Activated effector memory CD4-positive, alpha-beta T cell treated with Interleukin-2 at 50 U/mL for 16 hours (primary cell): ENCODE data around the gene LIMS4.
"Not testable (repeated sequence)": the region's sequence is repeated elsewhere in the genome, so short reads cannot be mapped to it uniquely, and the experiment has no call there.

Experiments used
- DNase-seq: peaks from one replicate; pipeline ENCODE4 v3.0.0-alpha.2; 2020

Gene LIMS4

DNA sequence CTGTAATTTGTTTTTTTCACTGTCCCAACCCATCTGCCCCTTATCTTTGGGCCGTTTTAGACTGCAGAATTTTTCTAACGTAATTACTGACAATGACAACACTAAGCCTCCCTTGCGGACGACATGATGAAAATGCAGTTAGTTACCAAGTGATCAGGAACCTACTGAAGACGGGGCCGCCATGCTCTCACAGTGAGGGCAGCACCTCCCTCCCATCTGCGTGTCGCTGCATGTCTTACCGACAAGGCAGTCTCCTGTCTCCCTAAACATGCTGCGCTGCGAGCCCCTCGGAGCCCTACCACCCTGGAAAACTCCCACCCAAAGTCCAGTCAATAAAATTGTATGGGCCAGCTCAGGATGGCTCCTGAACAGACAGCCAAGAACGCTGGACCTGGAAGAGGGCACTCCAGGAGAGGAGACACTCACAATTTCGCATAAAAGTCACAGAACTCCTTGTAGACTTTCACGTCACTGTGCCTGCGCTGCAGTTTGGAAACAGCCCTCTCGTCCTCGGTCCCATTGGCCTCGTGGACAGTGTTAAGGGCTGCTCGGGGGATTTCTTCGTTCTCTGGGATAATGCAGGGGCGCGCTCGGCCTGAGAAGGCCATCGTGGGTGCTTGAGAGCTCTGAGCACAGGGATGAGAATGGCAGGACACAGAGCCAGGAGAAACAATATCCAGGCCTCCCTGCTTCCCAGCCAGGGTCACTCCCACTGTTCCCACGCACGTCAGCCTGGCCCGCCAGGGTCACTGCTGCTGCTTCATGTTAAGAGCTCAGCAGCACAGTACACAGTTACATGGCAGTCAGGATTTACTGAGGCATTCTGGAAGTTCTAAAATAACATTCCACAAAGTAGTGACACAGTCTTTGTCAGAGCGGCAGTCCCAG lies at the start of gene LIMS4:
LIMS4 (minus strand) TSS at position 646 of the 888 bp plus-strand sequence; CDS start at position 608, 38 bp downstream.
- DNase-seq = not testable (repeated sequence)

DNA sequence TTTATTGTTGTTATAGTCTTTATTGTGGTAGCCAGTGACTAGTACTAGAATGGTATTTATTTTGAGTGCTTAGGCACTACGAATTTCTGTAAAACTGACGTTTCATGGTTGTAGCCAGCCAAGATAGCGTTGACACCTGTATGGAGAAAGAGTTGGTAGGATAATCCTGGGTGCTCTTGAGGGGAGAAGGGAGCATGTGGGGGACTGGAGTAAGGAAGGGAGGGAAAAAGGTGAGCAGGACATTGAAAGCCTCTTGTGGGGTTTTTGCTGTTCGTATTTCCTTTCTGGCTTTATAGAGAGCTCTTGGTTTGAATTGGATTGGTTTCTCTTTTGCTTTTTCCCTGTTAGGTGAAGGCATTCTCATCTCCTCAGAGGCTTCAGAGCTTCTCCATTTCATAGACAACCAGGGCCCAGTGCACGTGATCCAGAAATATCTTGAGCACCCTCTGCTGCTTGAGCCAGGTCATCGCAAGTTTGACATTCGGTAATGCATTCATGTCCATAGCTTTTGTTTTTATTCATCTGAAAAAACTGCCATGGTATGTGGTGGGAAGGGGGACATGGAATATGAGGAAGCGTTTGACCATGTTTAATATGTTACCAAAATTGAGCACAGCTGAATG lies 27.2 kb upstream of the LIMS4 start:
- DNase-seq = not testable (repeated sequence)

DNA sequence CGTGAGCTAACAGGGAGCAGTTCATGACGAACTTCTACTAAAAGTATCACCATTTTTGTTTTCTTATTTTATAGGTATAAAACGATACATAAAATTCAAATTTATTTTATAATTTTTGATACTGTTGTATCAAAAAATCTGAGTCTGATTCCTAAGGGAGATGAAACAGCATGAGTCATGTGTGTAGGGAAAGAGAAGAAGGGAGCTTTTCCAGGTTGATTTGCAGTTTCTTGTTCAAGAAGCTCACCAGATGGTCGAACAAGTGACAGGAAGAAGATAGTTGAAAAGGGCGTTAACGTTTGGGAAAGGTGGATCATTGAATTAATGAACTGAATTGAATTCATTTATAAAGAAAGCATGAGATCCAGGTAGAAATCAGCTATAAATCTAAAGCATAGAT lies 23.4 kb upstream of the LIMS4 start:
- DNase-seq = not testable (repeated sequence)

- DNase-seq = not testable (repeated sequence)
Measured at GRCh38 chr2:110494488-110494887, 21.9 kb upstream of the LIMS4 start.

- DNase-seq = not testable (repeated sequence)
Measured at GRCh38 chr2:110488991-110489390, 16.4 kb upstream of the LIMS4 start.

GRCh38 chr2:110482697-110483096 lies 10.1 kb upstream of the LIMS4 start:
- DNase-seq = not testable (repeated sequence)

DNA sequence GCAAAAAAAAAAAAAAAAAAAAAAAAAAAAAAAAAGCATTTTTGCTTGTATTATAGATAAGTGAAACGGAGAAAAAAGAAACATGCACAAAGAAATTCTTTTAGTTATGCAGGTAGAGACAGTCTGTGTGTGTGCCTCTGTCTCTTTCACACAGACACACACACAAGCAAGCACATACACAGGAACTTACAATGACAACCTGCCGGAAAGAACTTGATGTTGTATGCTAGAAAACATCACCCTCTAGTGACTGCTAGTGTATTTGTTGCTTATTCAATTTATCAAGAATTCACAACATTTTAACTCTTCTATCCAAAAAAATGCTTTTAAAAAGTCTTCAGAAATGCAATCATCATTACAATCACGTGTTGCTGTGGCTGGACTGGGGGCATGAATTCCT lies 8.6 kb upstream of the LIMS4 start:
- DNase-seq = not testable (repeated sequence)

DNA sequence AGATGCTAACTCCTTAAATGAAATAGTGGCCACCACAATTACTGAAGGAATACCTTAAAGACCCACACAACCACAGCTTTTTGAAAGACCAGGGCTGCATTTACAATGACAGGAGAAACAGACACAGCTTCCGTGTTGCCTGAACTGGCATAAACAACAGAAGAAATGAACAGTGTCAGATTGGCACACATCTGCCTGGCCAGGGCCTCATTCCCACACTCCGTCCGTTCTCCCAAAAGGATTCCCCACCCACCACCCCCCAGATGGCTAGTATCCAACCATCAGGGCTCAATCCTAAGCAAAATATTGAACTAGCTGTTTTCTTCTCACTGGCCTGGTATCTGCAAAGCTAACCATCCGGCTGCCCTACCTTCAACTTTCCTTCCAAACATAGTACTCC lies 7.5 kb upstream of the LIMS4 start:
- not testable (repeated sequence) for DNase-seq

DNA sequence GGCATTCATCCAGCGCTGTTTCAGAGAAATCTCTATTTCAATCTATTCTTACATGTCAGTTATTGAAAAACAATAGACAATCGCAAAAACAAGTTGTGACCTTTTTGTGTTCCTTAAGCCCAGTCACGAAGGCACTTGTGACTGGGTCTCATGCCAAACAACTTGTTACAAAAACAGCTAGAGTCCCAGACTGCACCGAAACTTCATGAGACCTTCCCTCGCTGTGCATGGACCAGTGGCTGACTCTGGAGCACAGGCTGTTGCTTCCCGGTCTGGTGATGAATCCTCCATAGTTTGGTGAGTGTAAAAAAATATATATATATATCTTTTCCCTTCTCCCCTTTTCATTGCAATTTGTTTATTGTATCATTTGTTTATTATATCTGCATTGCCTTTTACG lies 4.8 kb upstream of the LIMS4 start:
- not testable (repeated sequence) for DNase-seq

DNA sequence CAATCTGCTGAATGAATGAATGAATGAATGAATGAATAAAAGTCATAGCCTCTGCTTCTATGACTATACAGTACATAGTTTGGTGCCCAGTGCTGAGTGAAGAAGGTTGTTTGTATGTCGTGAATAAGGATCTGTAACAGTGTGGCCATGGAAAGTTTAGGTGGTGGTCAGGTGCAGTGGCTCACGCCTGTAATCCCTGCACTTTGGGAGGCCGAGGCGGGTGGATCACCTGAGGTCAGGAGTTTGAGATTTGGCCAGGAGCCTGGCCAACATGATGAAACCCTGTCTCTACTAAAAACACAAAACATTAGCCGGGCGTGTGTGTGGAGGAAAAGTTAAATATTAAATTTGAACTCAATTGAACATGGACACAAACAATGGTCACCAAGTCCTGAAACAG lies 4.3 kb upstream of the LIMS4 start:
- DNase-seq = not testable (repeated sequence)

DNA sequence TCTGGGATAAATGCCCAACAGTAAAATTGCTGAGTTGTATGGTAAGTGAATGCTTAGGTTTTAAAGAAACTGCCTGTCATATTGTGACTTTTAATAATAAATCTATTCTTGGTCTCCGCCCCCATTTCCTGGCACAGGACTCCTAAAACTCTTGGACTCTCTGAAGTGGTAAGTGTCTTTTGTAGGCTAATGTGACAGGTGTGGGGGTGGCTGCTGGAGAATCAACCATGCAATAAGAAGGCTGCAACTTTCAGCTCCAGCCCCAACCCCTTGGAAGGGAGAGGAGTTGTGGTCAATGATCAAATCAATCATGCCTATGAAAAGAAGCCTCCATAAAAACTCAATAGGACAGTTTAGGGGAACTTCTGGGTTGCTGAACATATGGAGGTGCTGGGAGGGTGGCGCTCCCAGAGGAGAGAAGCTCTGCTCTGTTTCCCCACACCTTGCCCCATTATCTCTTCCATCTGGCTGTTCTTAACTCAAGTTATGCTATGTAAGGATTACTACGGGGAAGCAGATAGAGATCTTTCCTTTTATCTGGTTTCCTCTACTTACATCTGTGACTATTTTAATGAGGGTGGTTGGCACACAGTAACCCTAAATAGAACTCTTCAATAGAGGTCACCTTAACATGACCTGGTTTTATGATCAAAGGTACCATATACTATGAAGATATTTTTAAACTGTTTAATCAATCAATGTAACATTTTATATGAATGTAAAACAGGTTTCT lies 3.2 kb upstream of the LIMS4 start:
- DNase-seq = not testable (repeated sequence)

GRCh38 chr2:110474898-110475297 lies 2.3 kb upstream of the LIMS4 start:
- not testable (repeated sequence) for DNase-seq

GRCh38 chr2:110473059-110473358 lies 393 bp upstream of the LIMS4 start:
- DNase-seq = not testable (repeated sequence)

DNA sequence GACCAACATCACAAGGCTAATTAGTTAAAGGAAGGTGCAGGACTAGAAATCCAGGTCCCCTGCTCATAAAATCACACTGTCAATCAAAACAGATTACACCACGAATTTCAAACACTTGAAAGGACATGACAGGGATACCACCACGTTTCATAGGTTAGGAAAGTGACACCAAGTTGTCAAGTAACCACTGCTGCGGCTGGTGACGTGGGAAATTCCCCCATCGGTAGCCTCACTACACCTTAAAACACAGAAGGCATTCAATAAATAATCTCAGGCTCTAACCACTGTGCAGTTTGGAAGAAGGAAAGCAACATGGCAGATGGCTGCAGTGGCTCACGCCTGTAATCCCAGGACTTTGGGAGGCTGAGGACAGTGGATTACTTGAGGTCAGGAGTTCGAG lies 3.7 kb downstream of the LIMS4 start:
- DNase-seq = not testable (repeated sequence)

- not testable (repeated sequence) for DNase-seq
Measured at GRCh38 chr2:110465312-110465711, 7.3 kb downstream of the LIMS4 start.

DNA sequence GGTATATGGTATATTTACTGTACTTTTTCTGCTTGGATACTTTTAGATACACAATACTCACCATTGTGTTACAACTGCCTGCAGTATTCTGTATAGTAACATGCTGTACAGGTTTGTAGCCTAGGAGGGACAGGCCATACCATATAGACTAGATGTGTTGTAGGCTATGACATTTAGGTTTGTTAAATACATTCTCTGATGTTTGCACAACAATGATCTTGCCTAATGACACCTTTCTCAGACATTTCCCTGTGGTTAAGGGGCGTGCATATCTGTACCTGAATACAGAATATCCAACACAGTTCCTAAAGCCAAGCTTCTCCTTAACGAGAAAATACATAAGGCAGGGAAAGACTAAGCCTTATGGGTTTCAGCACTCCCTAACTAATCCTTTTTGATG lies 10.2 kb downstream of the LIMS4 start:
- not testable (repeated sequence) for DNase-seq

DNA sequence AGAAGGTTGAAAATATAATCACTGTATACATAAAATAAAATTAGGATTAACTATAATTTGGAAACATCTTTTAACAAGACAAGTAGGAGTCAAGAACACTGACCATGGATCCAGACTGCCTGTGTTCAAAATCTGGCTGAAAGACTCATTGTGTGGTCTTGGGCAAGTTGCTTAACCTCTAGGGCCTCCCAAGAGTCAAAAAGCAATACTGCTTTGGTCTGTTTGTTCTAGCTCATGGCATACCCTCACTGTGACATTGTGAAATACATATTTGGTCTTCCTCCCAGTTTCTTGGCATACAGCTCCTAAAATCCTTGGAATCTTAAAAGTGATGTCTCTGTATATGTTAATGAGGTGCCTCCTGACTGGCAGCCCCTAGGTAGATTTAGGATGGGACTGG lies 12.3 kb downstream of the LIMS4 start:
- not testable (repeated sequence) for DNase-seq

DNA sequence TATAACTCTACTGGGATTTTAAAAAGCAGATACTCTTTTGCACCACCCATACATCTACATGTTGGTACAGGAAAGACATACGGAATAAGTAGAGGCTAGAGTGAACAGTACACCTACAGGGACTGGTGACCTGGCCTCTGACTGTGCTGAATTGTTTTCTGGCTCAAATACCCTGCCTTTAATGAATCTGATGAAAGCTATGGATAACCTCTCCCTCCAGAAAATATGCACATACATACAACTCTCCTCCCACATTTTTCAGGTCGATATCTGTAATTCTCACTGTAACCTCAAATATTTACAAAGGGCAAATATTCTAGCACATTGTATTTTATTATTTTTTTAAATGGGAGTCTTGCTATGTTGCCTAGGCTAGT lies 15.4 kb downstream of the LIMS4 start:
- DNase-seq = not testable (repeated sequence)

DNA sequence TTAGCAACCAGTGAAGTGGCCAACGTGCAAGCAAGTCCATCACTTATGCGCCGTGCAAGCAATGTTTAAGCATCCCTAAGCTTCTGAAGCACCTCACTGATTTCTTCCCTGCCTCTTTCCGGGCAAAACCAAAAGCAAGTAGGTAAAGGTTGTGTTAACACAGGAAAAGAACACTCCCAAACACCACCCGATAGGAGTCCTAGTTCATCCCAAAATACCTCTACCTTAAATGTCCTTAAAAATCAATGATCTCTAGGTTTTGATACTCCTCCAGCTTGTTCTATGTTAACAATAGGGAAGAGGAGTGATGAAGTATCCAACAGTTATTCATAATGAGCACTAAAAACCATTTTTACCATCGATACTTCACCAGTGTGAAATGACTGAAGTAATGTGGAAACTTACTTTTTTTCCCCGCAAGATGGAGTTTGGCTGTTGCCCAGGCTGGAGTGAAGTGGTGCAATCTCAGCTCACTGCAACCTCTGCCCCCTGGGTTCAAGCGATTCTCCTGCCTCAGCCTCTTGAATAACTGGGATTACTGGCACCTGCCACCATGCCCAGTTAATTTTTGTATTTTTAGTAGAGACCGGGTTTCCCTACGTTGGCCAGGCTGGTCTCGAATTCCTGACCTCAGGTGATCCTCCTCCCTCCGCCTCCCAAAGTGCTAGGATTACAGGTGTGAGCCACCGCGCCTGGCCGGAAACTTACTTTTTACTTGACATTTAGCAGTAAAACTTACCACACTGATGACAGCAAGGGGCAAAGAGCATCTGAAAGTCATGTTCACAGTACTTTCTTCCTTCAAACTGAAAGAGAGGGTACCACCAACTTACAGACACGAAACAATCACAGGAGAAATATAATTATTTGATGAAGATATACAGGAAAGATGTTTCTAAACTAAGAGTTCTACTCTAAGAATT lies 16.1 kb downstream of the LIMS4 start:
- not testable (repeated sequence) for DNase-seq

DNA sequence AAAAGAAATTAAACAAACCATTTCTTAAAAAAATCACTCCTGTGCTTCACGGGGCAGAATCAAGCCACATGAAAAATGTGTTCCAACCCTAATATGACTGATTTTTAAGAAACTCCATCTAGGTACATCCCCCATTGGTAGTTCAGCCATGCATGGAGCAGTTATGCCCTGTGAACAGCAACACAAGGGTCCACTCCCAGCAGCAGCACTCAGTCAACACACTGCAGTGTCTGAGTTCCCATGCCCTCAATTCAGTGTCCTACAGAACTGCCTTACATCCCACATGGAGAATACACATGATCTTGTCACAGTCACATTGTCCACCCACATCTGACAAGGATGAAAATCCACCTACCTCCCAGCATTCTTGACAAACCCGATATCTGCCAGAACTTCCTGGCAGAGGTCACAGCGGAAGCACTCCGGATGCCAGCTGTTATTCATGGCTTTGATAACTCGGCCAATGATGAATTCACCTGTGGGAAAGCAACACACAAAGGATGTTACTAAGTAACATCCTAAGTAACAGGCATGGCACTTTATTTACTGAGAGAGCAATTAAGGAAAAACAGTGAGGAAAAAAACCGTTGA lies 17.4 kb downstream of the LIMS4 start:
- not testable (repeated sequence) for DNase-seq

DNA sequence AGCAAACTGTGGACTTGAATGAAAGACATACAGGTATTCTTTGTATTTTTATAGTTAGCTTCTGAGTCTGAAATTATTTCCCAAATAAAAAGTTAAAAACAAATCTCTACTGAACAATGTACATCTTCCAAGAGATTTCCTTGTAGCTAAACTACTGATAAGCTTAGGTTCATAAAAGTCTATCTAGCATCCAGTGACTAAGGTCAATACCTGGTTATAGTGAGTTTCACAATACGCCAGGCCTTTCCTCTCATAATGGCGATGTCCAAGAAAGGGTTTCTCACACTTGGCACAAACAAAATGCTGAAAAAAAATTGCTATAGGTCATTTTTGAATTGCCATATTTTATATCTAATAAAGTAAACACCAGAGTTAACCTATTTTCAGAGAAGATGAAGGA lies 21.7 kb downstream of the LIMS4 start:
- not testable (repeated sequence) for DNase-seq
